ENCODE data around the gene ATPAF1. TPM values are rescaled to one million over a fixed set of nuclear protein-coding genes. Genes with fewer than 3 reads are reported as not detected.
A peak's percentile ranks its signal among the peaks of the same experiment; 100 is the strongest.

ATPAF1 gene
- total and polyA plus RNA-seq, 10 of the 15 experiments (the other 5 are each of a cell fraction or from before 2014, with no cell fraction given) = 15.2 to 93.5 (median 48.4) TPM

DNA sequence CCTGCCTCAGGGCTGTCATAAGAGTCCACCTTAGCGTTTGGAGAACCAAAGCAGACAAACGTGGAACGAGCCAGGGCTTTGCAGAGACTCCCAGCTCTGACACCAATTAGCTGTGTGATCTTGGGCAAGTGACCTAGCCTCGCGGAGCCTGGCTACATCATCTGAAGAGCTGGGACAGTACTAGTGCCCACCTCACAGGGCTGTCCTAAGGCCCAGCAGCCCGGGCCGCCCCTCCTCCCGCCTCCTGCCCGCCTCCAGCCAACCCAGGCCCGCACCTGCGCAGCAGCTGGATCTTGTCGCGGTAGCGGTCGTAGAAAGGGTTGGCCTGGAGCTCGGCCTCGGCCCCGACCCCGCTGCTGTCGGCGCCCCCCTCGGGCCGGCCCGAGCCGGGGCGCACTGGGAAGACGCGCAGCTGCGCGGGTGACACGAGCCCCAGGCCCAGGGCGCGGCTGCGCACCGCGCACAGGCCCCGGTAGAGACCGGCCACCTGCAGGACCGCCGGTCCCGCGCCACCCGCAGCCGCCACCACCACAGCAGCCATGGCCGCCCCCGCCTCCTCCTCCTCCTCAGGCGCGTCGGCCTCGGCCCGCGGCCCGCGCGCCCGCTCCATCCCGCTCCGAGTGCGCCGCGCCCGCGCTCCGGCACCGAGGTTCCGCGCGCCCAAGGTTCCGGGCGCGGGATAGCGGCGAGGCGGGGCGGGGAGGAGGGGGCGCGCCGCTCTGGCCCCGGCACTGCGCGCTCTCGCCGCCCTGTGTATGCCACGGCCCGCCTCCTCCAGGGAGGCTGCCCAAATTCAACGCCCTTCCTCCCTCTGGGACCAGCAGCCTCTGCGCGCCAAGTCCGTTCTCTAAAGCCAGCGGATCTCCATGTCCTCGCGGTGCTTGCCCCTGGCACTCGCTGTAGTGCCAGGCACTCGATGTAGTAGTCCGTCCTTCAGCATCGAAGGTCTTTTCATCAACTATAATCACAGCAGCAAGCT is at the start of gene ATPAF1 (continued):
- TF ChIP-seq BHLHE40 (IDR thresholded peaks at IDR 0.05; ENCODE audit: borderline replicate concordance in 1 of 2, low read depth in 2 of 2, low read length in 1 of 2) = peak in 1 of 2 experiments; percentile 70; a peak in 1 of 4 replicates
- no peak for TF ChIP-seq CEBPZ (IDR thresholded peaks at IDR 0.05; ENCODE audit: low read depth, low read length)
- no peak for TF ChIP-seq TBL1XR1 (IDR thresholded peaks at IDR 0.05; ENCODE audit: low read depth, low read length)
- TF ChIP-seq, protein P1, sequence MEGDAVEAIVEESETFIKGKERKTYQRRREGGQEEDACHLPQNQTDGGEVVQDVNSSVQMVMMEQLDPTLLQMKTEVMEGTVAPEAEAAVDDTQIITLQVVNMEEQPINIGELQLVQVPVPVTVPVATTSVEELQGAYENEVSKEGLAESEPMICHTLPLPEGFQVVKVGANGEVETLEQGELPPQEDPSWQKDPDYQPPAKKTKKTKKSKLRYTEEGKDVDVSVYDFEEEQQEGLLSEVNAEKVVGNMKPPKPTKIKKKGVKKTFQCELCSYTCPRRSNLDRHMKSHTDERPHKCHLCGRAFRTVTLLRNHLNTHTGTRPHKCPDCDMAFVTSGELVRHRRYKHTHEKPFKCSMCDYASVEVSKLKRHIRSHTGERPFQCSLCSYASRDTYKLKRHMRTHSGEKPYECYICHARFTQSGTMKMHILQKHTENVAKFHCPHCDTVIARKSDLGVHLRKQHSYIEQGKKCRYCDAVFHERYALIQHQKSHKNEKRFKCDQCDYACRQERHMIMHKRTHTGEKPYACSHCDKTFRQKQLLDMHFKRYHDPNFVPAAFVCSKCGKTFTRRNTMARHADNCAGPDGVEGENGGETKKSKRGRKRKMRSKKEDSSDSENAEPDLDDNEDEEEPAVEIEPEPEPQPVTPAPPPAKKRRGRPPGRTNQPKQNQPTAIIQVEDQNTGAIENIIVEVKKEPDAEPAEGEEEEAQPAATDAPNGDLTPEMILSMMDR (IDR thresholded peaks at IDR 0.05 in 2 of 3, conservative IDR thresholded peaks at IDR 0.05 in 1 of 3; ENCODE audit: control insufficient read depth in 2 of 3, extremely low read depth in 1 of 3, insufficient read depth in 1 of 3, low read depth in 3 of 3, low read length in 3 of 3) = no peak
- TF ChIP-seq ZNF207 (IDR thresholded peaks at IDR 0.05; ENCODE audit: borderline replicate concordance) = no peak; the same call in 1 of the 2 replicates
- 0 out of 2 replicates have a peak, but pooled peaks have one; percentile 23 for TF ChIP-seq NBN (IDR thresholded peaks at IDR 0.05)
- TF ChIP-seq, protein P2, sequence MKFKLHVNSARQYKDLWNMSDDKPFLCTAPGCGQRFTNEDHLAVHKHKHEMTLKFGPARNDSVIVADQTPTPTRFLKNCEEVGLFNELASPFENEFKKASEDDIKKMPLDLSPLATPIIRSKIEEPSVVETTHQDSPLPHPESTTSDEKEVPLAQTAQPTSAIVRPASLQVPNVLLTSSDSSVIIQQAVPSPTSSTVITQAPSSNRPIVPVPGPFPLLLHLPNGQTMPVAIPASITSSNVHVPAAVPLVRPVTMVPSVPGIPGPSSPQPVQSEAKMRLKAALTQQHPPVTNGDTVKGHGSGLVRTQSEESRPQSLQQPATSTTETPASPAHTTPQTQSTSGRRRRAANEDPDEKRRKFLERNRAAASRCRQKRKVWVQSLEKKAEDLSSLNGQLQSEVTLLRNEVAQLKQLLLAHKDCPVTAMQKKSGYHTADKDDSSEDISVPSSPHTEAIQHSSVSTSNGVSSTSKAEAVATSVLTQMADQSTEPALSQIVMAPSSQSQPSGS (IDR thresholded peaks at IDR 0.05; ENCODE audit: low read length) = no peak
- no peak for TF ChIP-seq ZBTB33 (IDR thresholded peaks at IDR 0.05)
- TF ChIP-seq POLR2AphosphoS2 (IDR thresholded peaks at IDR 0.05; ENCODE audit: low read depth, low read length) = no peak
- peak; percentile 92 for TF ChIP-seq DPF2 (IDR thresholded peaks at IDR 0.05)
- TF ChIP-seq CHD2 (IDR thresholded peaks at IDR 0.05; ENCODE audit: borderline replicate concordance, low read depth, low read length) = peak; percentile 74; the same call in 1 of the 2 replicates
- TF ChIP-seq NFXL1 (IDR thresholded peaks at IDR 0.05; ENCODE audit: borderline replicate concordance) = 0 out of 2 replicates have a peak, but pooled peaks have one; percentile 81
- no peak for TF ChIP-seq CEBPB (IDR thresholded peaks at IDR 0.05; ENCODE audit: borderline replicate concordance in 1 of 2, low read depth in 2 of 2, low read length in 2 of 2)
- TF ChIP-seq CBFB (IDR thresholded peaks at IDR 0.05; ENCODE audit: low read depth) = no peak
- TF ChIP-seq POLR2AphosphoS5 (IDR thresholded peaks at IDR 0.05; ENCODE audit: low read length) = peak; percentile 53; the same call in 1 of the 2 replicates
- TF ChIP-seq TCF3 (IDR thresholded peaks at IDR 0.05; ENCODE audit: borderline replicate concordance, insufficient read depth, low read depth, low read length) = peak; percentile 24; the same call in 1 of the 2 replicates
- TF ChIP-seq KDM1A (IDR thresholded peaks at IDR 0.05; ENCODE audit: borderline replicate concordance) = no peak
- TF ChIP-seq ZNF622 (IDR thresholded peaks at IDR 0.05) = no peak
